A673 (cell line): Measurements from ENCODE around the gene RSRC1.
"Not testable (repeated sequence)": the region's sequence is repeated elsewhere in the genome, so short reads cannot be mapped to it uniquely, and the experiment has no call there.

Experiments
- EZH2 ChIP-seq: fragments of 200-600 bp; sonication (generic); IDR thresholded peaks from 2 replicates; pipeline ENCODE4 v1.6.1; 2017; ENCODE audit warnings: borderline replicate concordance, low read depth, mild to moderate bottlenecking, mixed read lengths, antibody characterized with exemption, low read length; ENCODE audit not compliant: poor library complexity, severe bottlenecking
- TF ChIP-seq, protein P1 (sequence below): fragments of 300-800, 200-600 bp; sonication (generic); conservative IDR thresholded peaks from 2 replicates; pipeline ENCODE4 v1.5.1; 2017; ENCODE audit warnings: low read depth, mild to moderate bottlenecking, antibody characterized with exemption, low read length, moderate library complexity, mixed read lengths

DNA sequence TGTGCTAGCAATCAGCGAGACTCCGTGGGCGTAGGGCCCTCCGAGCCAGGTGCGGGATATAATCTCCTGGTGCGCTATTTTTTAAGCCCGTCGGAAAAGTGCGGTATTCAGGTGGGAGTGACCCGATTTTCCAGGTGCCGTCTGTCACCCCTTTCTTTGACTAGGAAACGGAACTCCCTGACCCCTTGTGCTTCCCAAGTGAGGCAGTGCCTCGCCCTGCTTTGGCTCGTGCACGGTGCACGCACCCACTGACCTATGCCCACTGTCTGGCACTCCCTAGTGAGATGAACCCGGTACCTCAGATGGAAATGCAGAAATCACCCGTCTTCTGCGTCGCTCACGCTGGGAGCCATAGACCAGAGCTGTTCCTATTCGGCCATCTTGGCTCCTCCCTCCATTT is 406.8 kb downstream of the RSRC1 start:
- TF ChIP-seq, protein P1, sequence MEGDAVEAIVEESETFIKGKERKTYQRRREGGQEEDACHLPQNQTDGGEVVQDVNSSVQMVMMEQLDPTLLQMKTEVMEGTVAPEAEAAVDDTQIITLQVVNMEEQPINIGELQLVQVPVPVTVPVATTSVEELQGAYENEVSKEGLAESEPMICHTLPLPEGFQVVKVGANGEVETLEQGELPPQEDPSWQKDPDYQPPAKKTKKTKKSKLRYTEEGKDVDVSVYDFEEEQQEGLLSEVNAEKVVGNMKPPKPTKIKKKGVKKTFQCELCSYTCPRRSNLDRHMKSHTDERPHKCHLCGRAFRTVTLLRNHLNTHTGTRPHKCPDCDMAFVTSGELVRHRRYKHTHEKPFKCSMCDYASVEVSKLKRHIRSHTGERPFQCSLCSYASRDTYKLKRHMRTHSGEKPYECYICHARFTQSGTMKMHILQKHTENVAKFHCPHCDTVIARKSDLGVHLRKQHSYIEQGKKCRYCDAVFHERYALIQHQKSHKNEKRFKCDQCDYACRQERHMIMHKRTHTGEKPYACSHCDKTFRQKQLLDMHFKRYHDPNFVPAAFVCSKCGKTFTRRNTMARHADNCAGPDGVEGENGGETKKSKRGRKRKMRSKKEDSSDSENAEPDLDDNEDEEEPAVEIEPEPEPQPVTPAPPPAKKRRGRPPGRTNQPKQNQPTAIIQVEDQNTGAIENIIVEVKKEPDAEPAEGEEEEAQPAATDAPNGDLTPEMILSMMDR = not testable (repeated sequence)
- not testable (repeated sequence) for TF ChIP-seq EZH2
